ENCODE results near the gene GUCY2D. TPM values are rescaled to one million over a fixed set of nuclear protein-coding genes. Genes with fewer than 3 reads are reported as not detected.
"Not testable (repeated sequence)": the region's sequence is repeated elsewhere in the genome, so short reads cannot be mapped to it uniquely, and the experiment has no call there.

Gene GUCY2D
- polyA plus RNA-seq (ENCODE audit: insufficient read length in 4 of 4): under 1 TPM in 3 of 4 donors, not detected in 1; 0.10 to 0.34 (median 0.18) TPM

DNA sequence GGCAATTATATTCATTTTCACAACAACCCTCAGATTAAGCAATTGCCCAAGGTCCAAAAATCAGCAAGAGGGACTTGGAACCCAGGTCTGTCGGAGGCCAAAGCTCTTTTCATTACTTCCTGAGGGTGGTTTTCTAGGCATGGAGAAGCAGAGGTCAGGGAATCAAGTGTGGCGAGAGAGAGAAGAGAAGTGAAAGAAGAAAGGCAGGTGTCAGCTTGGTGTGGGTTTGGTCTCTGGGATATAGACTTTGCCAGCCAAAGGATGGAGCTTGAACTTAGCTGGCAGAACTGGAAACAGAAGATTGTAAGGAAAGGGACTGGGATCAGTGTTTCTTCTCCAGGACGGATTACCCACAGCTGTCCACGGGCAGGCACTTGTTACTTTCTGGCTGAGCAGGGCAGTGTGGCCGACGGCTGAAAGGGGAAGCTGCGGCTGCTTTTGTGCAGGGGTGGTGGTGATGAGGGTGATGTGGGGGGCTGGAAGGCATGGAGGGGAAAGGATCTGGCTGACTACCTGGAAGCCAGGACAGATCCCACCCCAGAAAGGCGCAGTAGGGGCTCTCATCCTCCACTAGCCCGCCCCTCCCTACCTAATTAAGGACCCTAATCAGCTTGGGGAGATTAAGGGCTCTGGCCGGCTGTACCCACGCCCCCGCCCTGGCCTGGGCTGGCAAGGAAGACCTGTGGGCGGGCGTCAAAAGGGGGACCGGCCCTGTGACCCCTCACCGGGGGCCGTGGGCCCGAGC is at the start of gene GUCY2D:
TSS of gene GUCY2D (plus strand) at position 640 of the 745 bp plus-strand sequence. CDS start 433 bp downstream, outside the sequence.
- no peak for DNase-seq (ENCODE audit: low read depth in 4 of 4, low spot score in 3 of 4)

DNA sequence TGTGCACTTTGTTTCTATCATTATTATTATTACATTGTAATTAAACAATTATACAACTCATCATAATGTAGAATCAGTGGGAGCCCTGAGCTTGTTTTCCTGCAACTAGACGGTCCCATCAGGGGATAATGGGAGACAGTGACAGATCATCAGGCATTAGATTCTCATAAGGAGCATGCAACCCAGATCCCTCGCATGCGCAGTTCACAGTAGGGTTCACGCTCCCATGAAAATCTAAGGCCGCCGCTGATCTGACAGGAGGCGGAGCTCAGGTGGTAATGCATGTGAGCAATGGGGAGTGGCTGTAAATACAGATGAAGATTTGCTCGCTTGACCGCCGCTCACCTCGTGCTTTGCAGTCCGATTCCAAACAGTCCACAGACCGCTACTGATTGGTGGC is 49.1 kb upstream of the GUCY2D start:
- DNase-seq (ENCODE audit: low read depth in 4 of 4, low spot score in 3 of 4): not testable (repeated sequence)

DNA sequence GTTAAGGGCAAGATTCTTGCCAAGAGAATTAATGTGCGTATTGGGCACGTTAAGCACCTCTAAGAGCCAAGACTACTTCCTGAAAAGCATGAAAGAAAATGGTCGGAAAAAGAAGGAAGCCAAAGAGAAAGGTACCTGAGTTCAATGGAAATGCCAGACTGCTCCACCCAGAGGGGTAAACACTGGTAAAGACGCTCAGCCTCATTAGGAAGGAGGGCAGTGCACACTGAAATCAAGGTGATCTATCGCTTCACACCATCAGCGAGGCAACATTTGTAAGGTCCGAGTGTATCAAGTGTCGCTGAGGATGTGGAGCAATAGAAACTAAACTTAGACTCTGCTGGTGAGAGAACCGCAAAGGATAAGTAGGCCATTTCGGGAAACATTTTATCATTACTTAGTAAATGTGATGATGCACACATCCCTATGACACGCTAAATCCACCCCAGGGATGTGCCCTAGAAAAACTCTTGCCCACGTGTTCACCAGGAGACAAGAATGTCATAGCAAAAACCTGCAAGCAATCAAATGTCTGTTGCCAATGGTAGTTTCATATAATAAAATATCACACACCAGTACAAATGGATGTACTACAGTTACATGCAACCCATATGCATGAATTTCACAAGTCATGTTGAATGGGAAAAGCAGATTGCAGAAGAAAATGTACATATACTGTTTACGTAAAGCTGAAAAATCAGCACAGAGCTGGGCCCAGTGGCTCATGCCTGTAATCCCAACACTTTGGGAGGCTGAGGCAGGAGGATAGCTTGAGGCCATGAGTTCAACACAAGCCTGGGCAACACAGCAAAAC is 46.8 kb upstream of the GUCY2D start:
- DNase-seq (ENCODE audit: low read depth in 4 of 4, low spot score in 3 of 4): no peak

DNA sequence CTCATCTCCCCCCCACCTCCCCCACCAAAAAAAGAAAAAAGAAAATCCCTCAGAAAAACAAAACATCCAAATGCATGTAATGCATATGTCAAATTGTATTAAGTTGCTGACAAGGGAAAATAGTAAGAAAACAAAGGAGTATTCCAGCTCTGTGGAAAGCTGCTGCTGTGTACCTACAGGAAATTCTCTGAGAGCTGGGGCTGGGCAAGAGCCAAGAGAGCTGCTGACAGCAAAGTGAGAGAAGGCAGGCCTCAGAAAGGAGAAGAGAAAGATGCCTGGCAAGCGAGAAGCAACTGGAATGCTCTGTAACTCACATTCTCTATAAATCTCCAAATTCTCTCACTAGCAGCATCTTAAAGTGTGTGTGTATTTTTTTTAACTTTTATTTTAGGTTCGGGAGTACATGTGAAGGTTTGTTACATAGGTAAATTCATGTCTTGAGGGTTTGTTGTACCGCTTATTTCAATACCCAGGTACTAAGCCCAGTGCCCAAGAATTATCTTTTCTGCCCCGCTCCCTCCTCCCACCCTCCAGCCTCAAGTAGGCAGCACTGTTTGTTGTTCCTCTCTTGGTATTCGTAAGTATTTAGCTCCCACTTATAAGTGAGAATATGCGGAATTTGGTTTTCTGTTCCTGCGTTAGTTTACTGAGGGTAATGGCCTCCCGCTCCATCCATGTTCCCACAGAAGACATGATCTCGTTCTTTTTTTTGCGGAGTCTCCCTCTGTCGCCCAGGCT is 46.0 kb upstream of the GUCY2D start:
- DNase-seq (ENCODE audit: low read depth in 4 of 4, low spot score in 3 of 4): peak in 1 of 4 donors; percentile 3

DNA sequence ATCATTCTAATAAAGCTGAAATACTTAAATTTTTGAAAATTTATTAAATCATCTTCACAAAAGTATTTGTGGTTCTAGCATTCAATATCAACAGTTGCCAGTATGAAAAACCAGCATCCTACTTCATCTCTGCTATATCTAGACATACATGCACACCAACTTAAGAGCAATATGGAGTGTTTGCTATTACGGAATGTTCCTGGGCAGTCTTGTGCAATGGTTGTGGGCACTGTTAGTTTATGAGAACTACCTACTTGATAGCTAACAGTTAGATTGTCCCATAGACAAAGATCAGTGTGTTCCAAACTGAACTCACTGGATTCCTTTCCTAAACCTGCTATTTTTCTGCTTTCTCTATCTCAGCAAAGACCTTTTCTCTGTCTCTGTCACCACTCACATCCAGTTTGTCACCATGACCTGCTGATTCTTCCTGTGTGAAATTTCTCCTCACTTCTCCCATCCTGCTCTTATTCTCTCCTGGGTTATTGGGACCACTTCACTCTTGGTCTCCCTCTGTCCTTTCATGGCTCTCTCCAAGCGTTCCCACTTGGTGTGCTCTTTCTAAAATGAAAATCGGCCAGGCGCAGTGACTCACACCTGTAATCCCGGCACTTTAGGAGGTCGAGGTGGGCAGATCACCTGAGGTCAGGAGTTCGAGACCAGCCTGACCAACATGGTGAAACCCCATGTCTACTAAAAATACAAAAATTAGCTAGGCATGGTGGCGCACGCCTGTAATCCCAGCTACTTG is 42.7 kb upstream of the GUCY2D start:
- no peak for DNase-seq (ENCODE audit: low read depth in 4 of 4, low spot score in 3 of 4)

DNA sequence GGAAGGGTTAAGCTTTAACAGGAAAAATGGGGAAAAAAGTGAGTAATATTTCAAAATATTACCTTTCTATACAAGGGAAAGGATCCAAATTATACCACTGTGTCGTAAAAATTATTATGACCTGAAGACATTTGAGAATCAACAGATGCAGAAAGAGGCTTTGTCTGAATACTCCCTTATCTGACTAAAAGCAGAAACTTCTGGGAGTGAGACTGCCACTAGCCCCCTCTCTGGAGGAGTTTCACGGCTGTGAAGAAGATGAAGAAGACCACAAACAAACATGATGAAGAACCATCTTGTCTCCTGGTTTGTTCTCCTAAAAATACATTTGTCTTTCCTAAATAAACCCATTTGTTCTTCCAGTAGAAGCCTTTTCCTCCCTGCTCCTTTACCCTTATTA is 41.0 kb upstream of the GUCY2D start:
- no peak for DNase-seq (ENCODE audit: low read depth in 4 of 4, low spot score in 3 of 4)

DNA sequence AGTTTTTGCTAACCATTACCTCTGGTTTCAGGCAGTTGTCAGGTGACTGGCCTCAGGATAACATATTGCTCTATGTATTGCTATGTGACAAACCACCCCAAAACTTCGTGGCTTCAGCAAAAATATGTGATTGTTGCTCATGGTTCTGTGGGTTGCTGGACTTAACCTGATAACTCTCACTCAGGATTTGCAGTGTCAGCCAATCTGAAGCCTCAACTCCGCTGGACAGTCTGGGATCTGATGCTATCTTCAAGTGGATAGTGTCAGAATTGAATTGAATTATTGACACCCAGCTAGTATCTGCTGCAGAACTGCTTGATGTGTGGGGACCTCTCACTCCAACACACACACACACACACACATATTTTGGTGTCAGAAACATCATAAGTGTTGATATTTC is 34.7 kb upstream of the GUCY2D start:
- DNase-seq (ENCODE audit: low read depth in 4 of 4, low spot score in 3 of 4): no peak

DNA sequence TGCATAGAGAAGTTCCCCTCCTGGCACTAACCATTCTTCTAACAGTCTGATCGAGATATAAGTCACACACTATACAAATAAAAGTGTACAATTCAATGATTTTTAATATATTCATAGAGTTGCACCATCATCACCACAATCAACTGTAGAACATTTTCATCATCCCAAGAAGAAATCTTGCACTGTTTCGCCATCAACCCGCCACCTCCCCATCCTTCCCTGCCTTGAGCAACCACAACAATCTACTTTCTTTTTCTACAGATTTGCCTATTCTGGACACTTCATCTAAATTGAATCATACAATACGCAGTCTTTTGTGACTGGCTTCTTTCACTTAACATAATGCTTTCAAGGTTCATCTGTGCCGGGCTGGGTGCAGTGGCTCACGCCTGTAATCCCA is 33.0 kb upstream of the GUCY2D start:
- DNase-seq (ENCODE audit: low read depth in 4 of 4, low spot score in 3 of 4): no peak

DNA sequence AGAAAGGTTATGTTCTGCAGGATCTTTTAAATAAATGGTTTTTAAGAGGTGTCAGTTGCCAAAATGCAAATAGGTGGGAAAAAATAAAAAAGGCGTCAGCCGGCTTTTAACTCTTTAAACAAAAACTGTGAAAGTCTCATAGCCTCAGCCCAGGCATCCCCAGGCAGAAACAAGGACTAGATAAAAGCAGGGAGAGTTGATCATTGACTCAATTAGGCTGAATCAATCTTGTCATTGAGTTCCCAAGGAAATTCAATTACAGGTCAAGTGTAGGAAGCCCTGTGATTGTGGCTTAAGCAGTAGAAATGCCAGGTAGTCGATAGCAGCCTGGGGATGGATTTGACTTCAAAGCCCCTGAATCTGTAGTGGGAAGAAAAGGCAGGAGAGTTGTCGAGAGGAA is 30.8 kb upstream of the GUCY2D start:
- no peak for DNase-seq (ENCODE audit: low read depth in 4 of 4, low spot score in 3 of 4)

DNA sequence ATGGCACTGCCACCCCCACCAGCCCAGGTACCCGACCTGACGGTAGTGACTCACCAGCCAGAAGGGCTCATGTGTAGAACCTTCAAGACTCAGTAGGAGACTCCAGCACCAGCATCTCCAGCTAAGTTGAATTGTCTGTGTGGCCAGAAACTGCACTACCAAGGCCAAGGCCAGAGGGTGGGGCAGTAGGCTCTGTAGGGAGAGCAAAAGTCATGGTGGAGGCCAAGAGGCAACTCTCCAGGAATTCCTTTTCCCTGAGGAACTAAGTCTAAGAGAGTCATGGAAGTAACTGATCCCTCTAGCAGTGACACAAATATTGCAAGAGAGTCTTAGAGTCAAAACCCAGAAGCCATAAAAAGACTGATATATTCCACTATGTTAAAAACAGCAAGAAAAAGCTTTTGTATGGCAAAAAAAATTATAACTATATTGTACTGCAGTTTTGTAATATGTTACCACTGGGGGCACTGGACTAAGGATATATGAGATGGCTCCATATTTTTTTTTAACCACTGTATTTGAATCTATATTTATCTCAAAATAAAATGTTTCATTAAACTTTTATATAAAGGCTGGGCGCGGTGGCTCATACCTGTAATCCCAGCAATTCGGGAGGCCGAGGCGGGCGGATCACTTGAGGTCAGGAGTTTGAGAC is 30.2 kb upstream of the GUCY2D start:
- DNase-seq (ENCODE audit: low read depth in 4 of 4, low spot score in 3 of 4): no peak

DNA sequence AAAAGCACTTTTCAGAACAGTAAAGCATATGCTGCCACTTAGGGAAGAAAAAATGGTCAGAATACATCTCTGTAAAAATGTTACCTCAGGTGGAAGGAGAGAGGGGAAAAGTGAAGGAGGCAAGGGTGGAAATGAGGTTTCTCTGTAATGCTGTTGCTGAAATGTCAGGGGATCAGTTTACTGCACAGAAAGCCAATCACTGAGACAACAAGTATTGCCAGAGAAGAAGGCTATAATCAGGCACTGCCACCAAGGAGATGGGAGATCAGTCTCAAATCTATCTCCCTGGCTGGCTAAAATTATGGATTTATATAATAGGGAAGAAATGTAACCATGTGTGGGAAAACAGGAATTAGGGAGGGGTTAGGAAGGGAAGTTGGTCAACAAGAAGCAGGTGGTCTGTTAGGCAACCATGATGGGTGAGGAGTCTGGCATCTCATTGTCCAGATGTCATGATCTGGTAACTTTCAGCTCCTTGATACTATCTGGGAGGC is 27.7 kb upstream of the GUCY2D start:
- no peak for DNase-seq (ENCODE audit: low read depth in 4 of 4, low spot score in 3 of 4)

DNA sequence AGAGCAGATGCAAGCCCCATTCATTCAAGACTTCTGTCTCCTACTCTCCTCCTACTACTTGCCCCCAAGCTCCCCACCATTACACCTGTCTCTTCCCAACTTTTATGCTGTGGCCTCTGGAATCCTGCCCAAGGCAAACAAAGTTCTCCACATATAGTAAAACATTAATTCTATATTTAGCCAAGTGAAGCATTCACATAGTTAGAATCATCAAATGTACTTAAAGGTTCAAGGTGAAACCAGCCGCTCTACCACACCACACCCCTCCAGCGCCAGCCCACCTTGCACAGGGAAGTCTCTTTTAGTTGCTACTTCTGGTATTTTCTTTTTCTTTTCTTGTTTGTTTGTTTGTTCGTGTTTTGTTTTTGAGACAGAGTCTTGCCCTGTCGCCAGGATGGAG is 25.4 kb upstream of the GUCY2D start:
- no peak for DNase-seq (ENCODE audit: low read depth in 4 of 4, low spot score in 3 of 4)

DNA sequence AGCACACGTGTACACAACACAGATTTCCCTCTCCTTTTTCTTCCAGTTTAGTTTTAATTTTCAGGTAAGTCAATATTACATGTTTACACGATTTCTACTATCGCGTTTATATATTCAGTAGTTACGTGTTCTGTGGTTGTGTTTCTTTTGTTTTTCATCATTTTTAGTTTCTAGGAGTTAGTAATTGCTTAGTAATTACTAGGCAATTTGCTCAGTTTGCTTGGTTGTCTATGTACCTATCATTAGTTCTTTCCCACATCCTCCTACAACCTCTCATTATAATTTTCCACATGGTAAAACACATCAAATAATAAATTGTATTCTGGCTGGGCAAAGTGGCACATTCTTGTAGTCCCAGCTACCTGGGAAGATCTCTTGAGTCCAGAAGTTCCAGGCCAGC is 24.6 kb upstream of the GUCY2D start:
- DNase-seq (ENCODE audit: low read depth in 4 of 4, low spot score in 3 of 4): no peak

DNA sequence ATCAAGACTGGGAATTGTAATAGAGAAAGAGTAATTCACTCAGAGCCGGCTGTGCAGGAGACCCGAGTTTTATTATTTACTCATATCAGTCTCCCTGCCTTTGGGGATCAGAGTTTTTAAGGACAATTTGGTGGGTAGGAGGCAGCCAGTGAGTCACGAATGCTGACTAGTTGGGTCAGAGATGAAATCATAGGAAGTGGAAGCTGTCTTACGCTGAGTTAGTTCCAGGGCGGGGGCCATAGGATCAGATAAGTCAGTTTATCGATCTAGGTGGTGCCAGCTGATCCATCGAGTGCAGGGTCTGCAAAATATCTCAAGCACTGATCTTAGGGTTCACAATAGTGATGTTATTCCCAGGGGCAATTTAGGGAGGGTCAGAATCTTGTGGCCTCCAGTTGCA is 20.2 kb upstream of the GUCY2D start:
- no peak for DNase-seq (ENCODE audit: low read depth in 4 of 4, low spot score in 3 of 4)

DNA sequence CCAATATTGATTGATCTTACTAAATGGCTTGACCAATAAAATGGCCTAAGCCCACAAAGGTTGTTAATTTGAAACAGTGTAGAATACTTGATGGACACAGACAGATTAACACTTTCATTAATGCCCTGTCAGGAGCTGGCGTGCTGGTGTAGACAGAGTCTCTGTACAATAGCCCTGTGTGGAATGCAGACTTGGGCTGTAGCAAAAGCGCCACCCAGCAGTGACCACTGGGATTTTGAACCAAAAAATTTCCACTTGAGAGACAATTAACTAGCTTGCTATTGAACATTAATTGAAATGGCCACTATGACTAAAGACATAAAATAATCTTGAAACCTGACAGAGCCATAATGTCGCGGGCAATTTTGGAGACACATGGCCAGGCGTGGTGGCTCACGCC is 19.7 kb upstream of the GUCY2D start:
- DNase-seq (ENCODE audit: low read depth in 4 of 4, low spot score in 3 of 4): no peak

DNA sequence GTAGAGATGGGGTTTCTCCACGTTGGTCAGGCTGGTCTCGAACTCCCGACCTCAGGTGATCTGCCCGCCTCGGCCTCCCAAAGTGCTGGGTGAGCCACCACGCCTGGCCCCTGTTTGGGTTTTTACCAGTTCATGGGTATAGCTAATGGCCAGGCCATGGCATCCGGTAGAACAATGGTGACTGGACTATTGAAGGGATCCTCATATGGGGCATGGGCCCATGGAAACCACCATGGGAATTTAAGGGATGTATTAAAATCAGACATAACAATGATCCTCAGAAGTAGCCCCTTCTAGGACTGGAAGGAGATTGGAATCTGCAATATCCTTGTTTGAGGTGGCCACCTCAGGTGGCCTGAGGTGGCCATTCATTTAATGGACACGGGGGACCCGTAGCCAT is 17.5 kb upstream of the GUCY2D start:
- DNase-seq (ENCODE audit: low read depth in 4 of 4, low spot score in 3 of 4): no peak

DNA sequence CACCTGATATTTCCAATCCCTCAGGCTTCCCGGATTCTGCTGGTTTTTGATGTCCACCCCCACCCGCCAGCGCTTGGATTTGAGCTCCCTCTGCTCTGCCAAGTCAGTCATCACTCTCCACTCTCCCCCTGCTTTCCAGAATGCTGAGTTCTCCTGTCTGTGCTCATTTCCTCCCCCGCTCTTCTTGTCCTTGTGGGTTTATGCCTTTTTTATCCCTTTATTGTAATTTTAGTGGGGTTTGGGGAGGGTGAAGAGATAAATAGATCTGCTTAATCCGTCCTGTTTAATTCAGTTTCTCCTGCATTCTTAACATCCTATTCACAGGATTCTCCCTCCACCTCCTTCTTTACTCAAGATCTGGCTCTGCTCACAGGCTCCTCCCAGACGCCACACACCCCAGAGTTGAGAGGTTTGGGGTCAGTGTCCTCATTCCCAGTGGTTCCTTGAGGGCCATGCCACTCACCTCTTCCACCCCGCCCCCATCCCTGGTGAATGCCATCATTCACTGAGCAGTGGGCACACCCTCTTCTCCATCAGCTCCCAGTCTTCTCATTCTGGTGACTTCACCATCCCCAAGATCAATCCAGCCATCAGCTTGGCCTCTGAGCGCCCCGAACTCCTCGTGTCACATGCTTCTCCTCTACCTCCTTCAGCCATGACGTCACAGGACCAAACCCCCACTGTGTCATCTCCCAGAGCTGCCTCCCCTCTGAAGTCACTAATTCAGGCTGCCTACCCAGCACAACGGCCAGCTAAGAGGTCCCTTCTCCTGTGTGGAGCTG is 15.1 kb upstream of the GUCY2D start:
- DNase-seq (ENCODE audit: low read depth in 4 of 4, low spot score in 3 of 4): no peak

DNA sequence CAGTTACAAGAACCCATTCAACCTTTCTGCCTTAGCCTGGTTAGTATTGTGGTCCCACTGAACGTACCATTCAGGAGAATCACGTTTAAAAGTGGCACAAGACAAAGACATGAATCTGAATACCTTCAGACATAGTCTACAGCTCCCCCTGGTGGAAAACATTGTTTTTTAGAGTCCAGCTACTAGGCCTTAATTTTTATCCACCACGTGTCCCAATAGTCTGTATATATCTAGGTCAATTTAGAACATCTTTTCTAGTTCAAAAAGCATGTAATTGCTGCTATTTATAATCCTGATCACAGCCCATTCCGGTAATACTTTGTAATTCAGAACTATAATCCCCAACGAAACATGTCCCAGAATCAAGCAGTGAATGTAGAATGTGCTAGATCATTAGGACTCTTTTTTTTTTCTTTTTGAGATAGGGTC is 13.7 kb upstream of the GUCY2D start:
- DNase-seq (ENCODE audit: low read depth in 4 of 4, low spot score in 3 of 4): peak; percentile 60 to 77 (median 73)
